NOMO-1 (cell line): ENCODE measurements around the gene RTN1.
A peak's percentile ranks its signal among the peaks of the same experiment; 100 is the strongest.

ENCODE experiments used
- DNase-seq, 2 experiments: peaks; one replicate each; lab custom pipeline; 2025; ENCODE audit not compliant: unreplicated experiment in 2 of 2; lab: John Stamatoyannopoulos, UW

The RTN1 gene, protein sequence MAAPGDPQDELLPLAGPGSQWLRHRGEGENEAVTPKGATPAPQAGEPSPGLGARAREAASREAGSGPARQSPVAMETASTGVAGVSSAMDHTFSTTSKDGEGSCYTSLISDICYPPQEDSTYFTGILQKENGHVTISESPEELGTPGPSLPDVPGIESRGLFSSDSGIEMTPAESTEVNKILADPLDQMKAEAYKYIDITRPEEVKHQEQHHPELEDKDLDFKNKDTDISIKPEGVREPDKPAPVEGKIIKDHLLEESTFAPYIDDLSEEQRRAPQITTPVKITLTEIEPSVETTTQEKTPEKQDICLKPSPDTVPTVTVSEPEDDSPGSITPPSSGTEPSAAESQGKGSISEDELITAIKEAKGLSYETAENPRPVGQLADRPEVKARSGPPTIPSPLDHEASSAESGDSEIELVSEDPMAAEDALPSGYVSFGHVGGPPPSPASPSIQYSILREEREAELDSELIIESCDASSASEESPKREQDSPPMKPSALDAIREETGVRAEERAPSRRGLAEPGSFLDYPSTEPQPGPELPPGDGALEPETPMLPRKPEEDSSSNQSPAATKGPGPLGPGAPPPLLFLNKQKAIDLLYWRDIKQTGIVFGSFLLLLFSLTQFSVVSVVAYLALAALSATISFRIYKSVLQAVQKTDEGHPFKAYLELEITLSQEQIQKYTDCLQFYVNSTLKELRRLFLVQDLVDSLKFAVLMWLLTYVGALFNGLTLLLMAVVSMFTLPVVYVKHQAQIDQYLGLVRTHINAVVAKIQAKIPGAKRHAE

DNA sequence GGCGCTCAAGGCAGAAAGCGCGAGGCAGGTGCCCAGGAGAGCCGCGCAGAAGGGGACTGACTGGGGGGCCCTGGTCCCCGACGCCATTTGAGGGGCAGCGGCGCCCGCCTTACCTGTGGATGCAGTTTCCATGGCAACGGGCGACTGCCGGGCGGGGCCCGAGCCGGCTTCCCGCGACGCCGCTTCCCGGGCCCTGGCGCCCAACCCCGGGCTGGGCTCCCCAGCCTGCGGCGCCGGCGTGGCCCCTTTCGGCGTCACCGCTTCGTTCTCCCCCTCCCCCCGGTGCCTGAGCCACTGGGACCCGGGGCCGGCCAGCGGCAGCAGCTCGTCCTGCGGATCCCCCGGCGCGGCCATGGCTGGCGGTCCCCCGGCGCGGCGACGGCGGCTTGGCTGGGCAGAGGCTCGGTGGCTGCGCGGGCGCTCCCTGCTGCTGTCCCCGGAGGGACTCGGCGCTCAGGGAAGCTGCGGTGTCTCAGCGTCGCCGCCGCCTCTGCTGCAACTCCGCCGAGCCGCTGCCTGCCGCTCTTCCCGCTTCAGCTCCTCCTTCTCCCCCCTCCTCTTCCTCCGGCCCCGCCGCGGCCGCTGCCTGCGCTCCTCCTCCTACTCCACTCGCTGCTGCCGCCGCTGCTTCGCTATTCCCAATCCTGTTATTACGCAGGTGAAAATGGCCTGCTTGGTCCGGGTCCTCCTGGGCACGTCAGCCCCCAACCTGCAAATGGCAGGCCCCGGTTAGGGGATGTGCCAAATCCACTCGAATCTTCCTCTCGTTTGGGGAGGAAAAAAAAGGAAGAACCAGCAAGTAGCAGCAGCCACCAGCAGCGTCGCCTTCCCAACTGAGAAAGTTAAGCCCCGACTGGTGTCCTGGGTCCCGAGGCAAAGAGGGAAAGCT lies at the start of gene RTN1:
Gene RTN1 (minus strand): TSS at position 500 of the 889 bp plus-strand sequence. CDS start 146 bp downstream, at position 354.
- peak; percentile 41 to 54 for DNase-seq

DNA sequence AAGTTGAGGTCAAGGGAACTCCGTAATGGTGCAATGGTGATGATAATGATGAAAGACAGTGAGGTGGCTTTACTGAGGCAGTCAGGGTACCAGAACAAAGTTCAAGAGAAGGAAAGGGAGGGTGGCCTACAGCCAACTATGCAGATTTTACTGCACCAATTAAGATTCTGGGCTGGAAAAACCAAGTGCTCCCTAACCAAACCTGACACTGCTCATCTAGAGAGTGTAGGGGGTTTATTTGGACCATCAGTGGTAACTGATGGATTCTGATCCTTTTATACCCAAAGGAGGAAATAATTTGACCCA lies 49.8 kb upstream of the RTN1 start:
- no peak for DNase-seq

DNA sequence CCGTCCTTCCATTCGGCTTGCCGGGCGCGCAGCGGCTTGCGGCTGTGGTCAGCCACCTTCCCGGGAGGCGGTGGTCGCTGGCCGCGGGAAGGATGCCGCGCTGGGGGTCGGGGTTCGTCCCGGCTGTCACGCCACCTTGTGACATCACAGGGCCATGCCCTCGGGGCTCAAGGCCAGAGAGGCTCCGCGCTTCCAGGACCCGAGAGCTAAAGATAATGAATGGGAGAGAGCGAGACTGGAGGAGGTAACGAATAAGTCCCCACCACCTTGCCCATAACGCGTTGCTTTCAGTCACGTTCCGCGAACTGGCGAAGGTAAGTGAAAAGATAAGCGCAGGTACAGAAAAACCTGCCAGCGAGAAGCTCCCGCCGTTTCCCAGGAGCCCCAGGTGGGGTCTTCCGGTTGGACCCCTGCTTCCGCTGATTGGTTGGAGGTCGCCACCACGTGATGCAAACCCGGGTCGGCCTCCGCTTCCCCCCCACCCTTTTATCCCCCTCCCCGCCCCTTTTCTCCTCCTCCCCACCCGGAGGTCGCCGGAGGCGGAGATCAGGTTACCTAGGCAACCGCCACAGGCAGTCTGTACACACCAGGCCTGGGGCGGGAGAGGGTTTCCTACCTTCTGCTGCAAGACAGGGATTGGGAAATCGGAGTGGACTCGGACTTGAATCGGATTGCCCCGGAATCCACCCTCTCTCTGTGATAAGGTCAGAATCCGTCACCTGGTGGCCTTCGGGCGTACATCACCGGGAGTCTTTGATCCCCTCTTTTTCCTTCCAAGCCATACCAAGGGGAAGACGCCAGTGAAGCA lies 49.2 kb upstream of the RTN1 start, which contains the start of gene LRRC9:
Gene LRRC9 (plus strand): TSS at position 575 of the 808 bp plus-strand sequence.
- no peak for DNase-seq

DNA sequence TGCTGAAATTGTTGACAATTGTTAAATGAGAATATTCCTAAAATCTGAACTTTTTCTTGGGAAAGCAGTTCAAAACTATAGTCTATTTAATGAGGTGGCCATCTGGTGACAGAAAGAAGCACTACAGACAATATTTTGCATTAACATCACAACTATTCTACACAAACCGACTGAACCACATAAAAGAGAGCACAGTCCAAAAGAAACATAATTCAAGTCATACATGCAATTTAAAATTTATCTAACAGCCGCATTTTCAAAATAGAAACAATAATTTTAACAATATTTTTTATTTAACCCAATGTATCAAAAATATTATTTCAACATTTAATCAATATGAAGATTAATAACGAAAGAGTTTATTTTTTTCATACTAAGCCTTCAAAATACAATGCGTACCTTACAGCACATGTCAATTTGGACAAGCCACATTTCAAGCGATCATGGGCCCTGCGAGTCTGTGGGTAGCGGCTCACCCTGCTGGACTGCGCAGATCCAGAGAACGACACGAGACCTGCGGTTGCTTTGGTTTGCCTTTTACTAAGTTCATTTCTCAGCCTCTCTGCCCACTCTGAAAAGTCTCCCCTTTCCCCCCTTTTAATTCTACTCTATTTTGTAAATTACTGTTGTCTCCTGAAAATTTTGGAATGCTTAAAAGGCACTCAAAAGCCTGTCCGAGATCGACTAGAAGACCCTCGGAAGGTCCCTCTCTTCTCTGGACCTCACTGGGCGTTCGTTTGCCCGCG lies 48.4 kb upstream of the RTN1 start:
- peak in 1 of 2 experiments; percentile 11 for DNase-seq

DNA sequence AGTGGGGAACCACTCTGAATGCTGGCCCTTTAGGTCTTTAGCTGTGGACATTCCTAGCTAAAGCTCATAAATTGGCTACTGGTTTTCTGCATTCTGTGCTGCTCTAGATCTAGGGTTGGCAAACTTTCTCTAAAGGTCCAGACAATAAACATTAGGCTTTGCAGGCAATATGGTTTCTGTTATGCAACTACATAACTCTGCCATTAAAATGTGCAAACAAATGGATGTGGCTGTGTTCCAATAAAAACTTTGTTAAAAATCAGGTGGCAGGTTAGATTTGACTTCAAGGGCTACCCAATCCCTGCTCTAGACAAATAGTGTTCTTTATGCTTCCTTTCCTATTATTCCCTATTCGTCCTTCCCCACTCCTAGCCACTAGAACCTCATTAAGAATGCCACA lies 42.6 kb upstream of the RTN1 start:
- no peak for DNase-seq

DNA sequence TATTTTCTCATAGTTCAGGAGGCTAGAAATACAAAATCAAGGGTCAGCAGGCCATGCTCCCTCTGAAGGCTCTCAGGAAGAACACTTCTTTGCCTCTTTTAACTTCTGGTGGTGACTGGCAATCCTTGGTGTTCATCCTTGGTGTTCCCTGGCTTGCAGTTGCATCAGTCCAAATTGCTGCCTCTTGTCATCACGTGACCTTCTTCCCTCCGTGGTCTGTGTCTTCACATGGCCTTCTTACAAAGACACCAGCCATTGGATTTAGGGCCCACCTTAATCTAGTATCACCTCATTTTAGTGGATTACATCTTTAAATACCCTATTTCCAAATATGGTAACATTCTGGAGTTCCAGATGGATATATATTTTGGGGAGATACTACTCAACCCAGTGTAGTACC lies 41.9 kb upstream of the RTN1 start:
- DNase-seq = no peak

DNA sequence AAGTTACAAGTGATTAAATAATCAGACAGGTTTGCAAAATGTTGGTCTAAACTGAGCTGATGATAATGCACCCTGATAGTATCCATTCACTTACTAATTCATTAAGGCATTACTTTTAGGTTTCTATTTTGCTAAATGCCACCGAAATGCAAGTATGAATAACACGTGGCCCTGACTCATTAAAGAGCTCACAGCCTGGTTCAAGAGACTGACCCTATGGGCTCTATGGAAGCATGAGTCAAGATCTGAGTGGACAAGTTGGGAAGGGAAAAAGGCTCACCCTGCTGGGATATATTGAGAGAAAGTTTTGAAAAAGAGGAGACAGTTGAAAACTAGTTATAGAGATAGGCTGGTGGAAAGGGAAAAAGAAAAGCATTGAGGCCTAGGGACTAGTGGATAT lies 34.6 kb upstream of the RTN1 start:
- DNase-seq = no peak

DNA sequence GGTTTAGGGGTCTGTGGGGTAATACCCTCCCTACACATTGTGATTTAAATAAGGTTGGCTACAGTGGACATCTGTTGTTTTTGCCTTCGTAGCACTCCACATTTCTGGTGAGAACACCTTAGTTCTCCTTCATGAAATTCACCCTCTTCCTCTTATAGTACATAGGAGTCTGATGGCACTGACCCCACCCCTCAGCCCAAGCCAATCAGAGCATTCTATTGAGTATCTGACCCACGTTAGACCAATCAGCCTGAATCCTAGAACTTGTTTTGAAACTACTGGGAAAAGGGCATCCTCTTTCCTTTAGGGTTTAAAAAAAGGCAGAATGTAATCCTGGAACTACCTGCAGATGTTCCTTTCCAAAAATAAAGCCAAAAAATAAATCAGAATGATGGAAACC lies 33.6 kb upstream of the RTN1 start:
- DNase-seq = no peak

DNA sequence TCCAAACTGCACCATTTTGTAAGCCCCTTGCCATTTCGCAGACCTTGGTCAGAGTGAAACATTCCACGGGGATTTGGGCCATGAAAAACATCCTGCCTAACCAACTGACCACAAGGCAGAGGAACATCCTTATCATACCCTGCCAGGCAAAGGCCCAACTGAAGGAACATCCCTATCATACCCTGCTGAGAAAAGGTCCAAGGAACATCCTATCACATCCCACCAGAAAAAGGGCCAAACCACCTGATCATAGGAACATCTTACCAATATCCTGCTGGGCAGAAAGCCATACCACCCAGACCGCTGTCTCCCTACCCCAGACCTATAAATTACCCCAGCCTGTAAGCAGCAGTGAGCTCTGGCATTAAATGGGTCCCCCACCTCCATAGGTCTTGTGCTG lies 30.0 kb upstream of the RTN1 start:
- no peak for DNase-seq

DNA sequence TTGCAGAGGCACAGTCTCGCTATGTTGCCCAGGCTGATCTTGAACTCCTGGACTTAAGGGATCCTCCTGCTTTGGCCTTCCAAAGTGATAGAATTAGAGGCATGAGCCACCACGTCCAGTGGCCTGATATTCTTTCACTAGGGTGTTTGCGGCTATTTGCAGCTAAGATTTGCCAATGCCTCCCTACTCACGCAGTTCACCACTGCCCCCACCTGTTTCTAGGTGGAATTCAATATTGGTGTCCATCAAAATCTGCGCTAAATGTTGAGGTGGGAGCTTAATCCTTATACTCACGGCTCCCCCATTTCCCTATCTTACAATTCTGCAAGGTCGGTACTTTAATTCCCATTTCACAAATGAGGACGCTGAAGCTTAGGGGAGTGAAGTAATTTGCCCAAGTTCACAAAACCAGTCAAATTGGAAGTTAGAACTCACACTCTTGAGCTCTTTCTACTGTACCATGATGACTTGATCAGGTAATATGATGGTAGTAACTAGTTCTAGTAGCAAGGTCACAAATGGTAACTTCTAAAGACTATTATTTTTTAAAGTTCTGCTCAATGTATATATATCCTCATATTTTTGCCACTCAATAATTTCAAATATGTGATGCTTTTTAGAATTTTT lies 27.3 kb upstream of the RTN1 start:
- DNase-seq = peak; percentile 25 to 31

DNA sequence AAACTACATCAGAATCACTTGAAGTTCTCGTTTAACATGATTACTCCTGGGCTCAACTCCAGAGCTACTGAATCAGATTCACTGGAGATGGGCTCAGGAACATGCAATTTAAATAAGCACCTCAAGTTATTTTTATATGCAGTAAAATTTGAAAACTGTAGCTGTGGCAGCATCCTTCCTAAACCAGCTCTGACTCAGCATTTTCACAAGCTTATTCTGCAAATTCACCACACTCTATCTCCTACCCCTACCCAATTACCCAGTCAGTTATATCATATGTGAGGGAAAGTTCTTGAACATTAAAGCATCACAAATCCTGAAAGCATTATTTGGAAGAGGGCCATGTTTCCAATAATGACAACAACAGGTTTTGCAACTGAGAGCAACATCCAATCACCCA lies 25.1 kb upstream of the RTN1 start:
- DNase-seq = no peak

DNA sequence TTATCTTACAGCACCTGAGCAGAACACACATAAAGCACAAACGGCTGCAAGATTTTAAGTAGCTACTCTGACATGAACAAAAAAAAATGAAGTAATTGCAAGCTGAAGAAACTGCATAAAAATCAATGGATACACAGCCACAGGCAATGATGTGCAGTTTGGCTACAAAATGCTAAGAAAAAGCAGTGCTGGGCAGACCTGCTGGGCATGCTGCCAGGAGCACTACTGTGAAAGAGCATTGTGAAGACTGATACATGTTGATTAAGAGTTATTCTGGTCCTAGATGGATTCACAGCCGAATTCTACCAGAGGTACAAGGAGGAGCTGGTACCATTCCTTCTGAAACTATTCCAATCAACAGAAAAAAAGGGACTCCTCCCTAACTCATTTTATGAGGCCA lies 20.1 kb upstream of the RTN1 start:
- no peak for DNase-seq

DNA sequence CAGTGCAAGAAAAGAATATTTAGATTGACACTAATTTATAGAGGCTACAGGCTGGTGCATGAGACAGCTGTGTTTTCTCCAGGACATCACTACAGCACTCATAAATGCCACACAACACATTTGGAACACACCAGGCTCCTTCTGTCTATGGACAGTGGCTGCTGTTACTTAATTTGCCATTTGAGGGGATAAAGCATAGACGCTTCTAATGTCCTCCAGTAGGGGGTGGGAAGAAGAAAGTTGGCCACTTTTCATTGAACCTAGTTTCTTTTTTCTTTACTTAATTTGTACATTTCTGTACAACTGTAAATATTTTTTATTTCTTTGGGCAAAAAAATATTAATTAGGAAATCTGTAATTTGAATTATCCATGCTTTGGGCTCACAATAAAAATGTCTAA lies 12.4 kb upstream of the RTN1 start:
- no peak for DNase-seq

DNA sequence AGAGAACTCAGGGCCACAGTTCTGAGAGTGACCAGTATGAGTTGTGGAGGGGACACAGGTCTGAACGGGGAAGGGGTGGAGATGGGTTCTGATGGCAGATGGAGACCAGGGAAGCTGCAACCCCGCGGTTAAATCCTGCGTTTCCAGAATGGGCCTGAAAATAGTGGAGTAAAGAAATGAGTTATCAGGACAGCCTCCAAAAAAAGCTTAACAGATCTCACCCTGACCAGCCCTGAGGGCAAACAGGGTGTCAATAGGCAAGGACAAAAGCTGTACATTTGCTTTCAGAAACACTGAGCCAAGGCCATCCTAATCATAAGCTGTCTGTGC lies 555 bp upstream of the RTN1 start:
- no peak for DNase-seq

DNA sequence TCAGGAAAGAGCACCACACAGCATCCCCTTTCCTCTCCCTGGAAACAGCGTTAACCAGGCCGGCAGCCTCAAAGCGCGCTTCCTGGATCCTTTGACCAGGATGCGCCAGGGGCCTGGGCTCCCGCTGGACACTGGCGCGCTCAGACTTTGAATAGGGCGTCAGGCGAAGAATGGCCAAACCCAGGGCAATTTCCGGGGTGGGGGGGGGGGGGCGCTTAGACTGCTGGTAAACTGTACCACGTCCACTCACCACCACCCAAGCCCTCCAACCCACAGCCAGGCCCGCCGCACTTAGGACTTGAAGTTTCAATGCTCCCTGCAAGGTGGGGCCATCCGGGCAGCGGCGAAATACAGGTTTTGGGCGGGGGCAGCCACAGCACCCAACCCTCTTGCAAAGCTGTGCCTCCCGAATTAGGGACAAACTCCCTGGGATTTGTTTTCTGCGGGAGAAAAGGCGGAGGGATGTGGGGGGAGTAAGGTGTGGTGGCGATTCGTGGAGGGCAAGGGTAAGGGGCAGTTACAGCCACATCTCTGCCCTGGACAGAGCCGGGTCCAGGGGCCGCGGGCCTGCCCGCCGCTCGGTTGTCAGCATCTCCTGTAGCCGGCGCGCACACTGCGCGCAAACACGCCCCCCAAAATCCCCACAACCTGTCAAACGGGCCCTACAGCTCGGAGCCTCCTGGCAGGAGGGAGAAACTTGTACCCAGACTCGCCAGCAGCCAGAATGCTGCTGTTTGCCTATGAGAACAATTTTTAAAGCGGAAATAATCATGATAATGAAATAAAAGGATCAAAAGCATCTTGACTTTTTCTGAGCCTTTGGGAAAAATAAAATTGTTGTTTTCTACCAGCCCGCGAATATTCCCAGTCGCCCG lies 958 bp downstream of the RTN1 start:
- DNase-seq = no peak

DNA sequence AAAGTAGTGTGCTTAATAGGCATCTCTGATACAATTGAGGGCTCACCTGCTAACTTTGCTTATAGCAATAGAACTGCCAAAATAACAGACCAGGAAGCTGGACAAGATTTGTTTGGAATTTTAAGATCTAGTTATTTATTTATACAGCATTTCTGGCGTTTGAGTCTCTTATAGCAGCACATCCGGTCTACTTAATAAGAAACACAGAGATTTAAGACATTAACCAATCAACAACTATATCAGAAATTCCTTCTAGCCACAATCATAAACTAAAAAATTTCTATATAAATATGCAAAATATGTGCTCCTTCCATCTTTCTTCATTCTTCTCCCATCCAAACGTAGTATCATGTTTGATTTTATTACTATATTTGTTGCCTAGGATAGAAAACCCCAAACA lies 2.6 kb downstream of the RTN1 start:
- DNase-seq = no peak

DNA sequence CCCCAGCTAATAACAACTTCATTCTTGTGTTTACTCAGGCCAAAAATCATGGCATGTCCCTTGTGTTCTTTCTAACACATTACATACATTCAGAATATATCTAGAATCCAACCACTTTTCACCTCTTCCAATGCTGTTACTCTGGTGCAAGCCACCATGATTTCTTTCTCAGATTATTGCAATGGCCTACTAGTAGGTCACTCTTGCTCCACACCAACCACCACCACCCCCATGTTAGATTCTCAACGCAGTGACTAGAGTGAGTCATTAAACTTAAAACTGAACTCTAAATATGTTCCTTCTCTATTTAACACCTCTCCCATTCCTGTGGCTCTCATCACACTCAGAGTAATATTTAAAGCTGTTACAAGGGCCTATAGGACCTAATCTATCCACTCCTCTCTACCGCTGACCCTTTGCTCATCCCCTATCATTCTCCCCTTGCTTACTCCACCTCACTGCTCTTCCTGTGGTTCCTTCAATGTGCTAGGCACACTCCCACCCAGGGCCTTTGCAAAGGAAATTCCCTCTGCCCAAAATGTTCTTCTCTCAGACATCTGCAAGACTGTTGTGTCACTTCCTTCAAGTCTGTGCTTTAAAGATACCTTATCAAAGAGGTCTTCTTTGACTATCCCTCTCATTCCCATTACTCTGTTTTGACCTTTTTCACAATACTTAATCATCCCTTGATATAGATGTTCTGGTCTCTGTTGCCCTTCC lies 6.6 kb downstream of the RTN1 start:
- DNase-seq = no peak

DNA sequence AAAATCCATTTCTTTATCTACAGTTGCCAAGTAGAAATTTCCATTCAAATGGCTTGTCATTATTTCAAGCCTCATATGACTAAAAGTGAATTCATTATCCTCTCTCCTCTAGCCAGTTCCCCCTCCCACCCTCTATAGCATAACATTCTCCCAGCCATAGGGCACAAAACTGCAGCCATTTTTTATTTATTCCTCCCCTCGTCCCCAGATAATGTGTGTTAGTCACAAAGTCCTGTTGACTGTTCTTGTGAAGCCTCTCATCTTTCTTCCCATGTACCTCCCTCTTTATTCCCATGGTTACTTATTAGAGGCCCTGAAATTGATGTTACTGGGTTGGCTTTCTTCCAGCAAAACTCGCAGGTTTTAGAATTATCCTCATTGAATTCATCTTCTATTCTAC lies 13.2 kb downstream of the RTN1 start:
- no peak for DNase-seq
